HCT116 (cell line): ENCODE data around the gene TAF4. TPM values are rescaled to one million over a fixed set of nuclear protein-coding genes. Genes with fewer than 3 reads are reported as not detected.

Experiments
- ATAC-seq: fragments of 200-7000 bp; cut with Tn5 transposase; 2 replicates; pipeline ENCODE4 v1.9.1; 2020; ENCODE audit warnings: mild to moderate bottlenecking, moderate library complexity
- BruUV-seq: library from RNA; stranded (reverse); fragments of 400-500 nt; replicated peaks from 2 replicates; lab custom pipeline; 2021; lab: Mats Ljungman, UMichigan
- CTCF ChIA-PET: fragments of 300-600 bp; sonication (Branson Sonifier 250); formaldehyde crosslinking; loops from one replicate; lab custom pipeline; 2021; ENCODE audit warnings: antibody characterized with exemption; lab: Charles Lee
- POLR2A ChIA-PET: fragments of 300-600, 350-600 bp; sonication (Branson Sonifier 250); formaldehyde crosslinking; loops from one replicate; lab custom pipeline; 2021; ENCODE audit warnings: antibody characterized with exemption; lab: Charles Lee
- RAD21 ChIA-PET, 2 experiments: fragments of 300-600 bp; sonication (Branson Sonifier 250); formaldehyde crosslinking; loops; one replicate each; lab custom pipeline; 2023; ENCODE audit warnings: low total read pairs in 2 of 2; ENCODE audit not compliant: uncharacterized antibody in 2 of 2, unreplicated experiment in 2 of 2, low non-redundant PET in 1 of 2; lab: Charles Lee
- DNase-seq: peaks from one replicate; pipeline ENCODE4 v3.0.0-alpha.2; 2010; ENCODE audit warnings: low read depth, low spot score
- H2AFZ ChIP-seq: fragments of 200-600 bp; shearing (Covaris generic), sonication (generic); 2 replicates; pipeline ENCODE4 v1.6.1; 2017; ENCODE audit warnings: low read depth, mixed run types, mixed read lengths, antibody characterized with exemption, low read length; ENCODE audit not compliant: poor library complexity, severe bottlenecking
- H3K27ac ChIP-seq: 2 replicates; pipeline ENCODE4 v1.5.1; 2012; ENCODE audit warnings: low read depth, low read length
- H3K27me3 ChIP-seq: fragments of 200-600 bp; sonication (generic); 2 replicates; pipeline ENCODE4 v1.6.1; 2016; ENCODE audit warnings: mixed run types, low read length, mixed read lengths; ENCODE audit not compliant: insufficient read depth
- H3K36me3 ChIP-seq, 2 experiments: fragments of 200-500 bp in 1 of 2; fragments of 200-600 bp in 1 of 2; sonication (Bioruptor generic) in 1 of 2; sonication (generic) in 1 of 2; 2 replicates each; pipeline versions ENCODE4 v1.5.1 to v1.6.1; 2014 to 2016; ENCODE audit warnings: low read length in 2 of 2, inconsistent platforms in 1 of 2, mixed read lengths in 1 of 2, mixed run types in 1 of 2; ENCODE audit not compliant: insufficient read depth in 2 of 2, control insufficient read depth in 1 of 2
- H3K4me1 ChIP-seq, 2 experiments: fragments of 200-600 bp in 1 of 2; sonication (generic) in 1 of 2; 2 replicates each; pipeline versions ENCODE4 v1.5.1 to v1.6.1; 2012 to 2017; ENCODE audit warnings: low read length in 2 of 2, inconsistent platforms in 1 of 2, mild to moderate bottlenecking in 1 of 2, mixed read lengths in 1 of 2, mixed run types in 1 of 2, moderate library complexity in 1 of 2; ENCODE audit not compliant: insufficient read depth in 2 of 2, control insufficient read depth in 1 of 2
- H3K4me2 ChIP-seq: fragments of 200-600 bp; sonication (generic); 2 replicates; pipeline ENCODE4 v1.6.1; 2017; ENCODE audit warnings: mixed run types, low read length, mixed read lengths
- H3K4me3 ChIP-seq, 2 experiments: fragments of 200-600 bp in 1 of 2; sonication (generic) in 1 of 2; replicated peaks in 1 of 2; 2 replicates each; pipeline ENCODE4 v1.5.1; 2011 to 2016; ENCODE audit warnings: low read length in 2 of 2, control low read depth in 1 of 2, low read depth in 1 of 2, mild to moderate bottlenecking in 1 of 2, mixed read lengths in 1 of 2, mixed run types in 1 of 2
- H3K79me2 ChIP-seq: fragments of 200-600 bp; sonication (generic); 2 replicates; pipeline ENCODE4 v1.6.1; 2017; ENCODE audit warnings: mild to moderate bottlenecking, mixed run types, low read length, moderate library complexity, mixed read lengths; ENCODE audit not compliant: insufficient read depth
- H3K9ac ChIP-seq: fragments of 200-600 bp; sonication (generic); 2 replicates; pipeline ENCODE4 v1.6.1; 2016; ENCODE audit warnings: low read length, mixed read lengths
- H3K9me2 ChIP-seq: fragments of 200-600 bp; sonication (generic), shearing (Covaris generic); 2 replicates; pipeline ENCODE4 v1.6.1; 2017; ENCODE audit warnings: mixed run types, mild to moderate bottlenecking, moderate library complexity; ENCODE audit not compliant: insufficient read depth
- H3K9me3 ChIP-seq, 2 experiments: fragments of 200-500 bp in 1 of 2; fragments of 200-600 bp in 1 of 2; sonication (Bioruptor generic) in 1 of 2; sonication (generic) in 1 of 2; 2 replicates each; pipeline ENCODE4 v1.6.1; 2014 to 2017; ENCODE audit warnings: low read length in 2 of 2, mixed read lengths in 2 of 2, inconsistent platforms in 1 of 2, low read depth in 1 of 2, mild to moderate bottlenecking in 1 of 2, mixed run types in 1 of 2, moderate library complexity in 1 of 2; ENCODE audit not compliant: control insufficient read depth in 1 of 2, insufficient read depth in 1 of 2
- H4K20me1 ChIP-seq: fragments of 200-600 bp; sonication (generic), shearing (Covaris generic); 2 replicates; pipeline ENCODE4 v1.6.1; 2017; ENCODE audit warnings: mixed run types, mild to moderate bottlenecking, moderate library complexity; ENCODE audit not compliant: insufficient read depth
- EGR1 ChIP-seq: IDR thresholded peaks from 2 replicates; pipeline ENCODE4 v1.6.1; 2012; ENCODE audit warnings: low read depth
- EZH2phosphoT487 ChIP-seq: fragments of 200-600 bp; IDR thresholded peaks from 2 replicates; pipeline ENCODE4 v1.6.1; 2018; ENCODE audit warnings: antibody characterized with exemption, borderline replicate concordance
- POLR2A ChIP-seq: IDR thresholded peaks from 2 replicates; pipeline ENCODE4 v1.7.0; 2011; ENCODE audit warnings: borderline replicate concordance; ENCODE audit not compliant: insufficient read depth, insufficient read length; ENCODE audit errors: extremely low read depth
- REST ChIP-seq: IDR thresholded peaks from 2 replicates; pipeline ENCODE4 v1.6.1; 2012; ENCODE audit warnings: low read depth
- ZBTB33 ChIP-seq: IDR thresholded peaks from 2 replicates; pipeline ENCODE4 v1.6.1; 2011; ENCODE audit warnings: mild to moderate bottlenecking, low read length, moderate library complexity; ENCODE audit not compliant: insufficient replicate concordance; ENCODE audit errors: extremely low read depth
- intact Hi-C: fragments of 100-400 bp; cut with micrococcal nuclease; formaldehyde crosslinking; loops from 2 replicates; pipeline ENCODE4 v1.10.0; 2022
- total RNA-seq: library from RNA; stranded (reverse); gene quantifications from one replicate; pipeline ENCODE4 v1.2.1, GENCODE V29; 2021; ENCODE audit not compliant: unreplicated experiment

TAF4 gene
- total RNA-seq, 1 experiment from 2014 or later: 26.8 TPM

- TF ChIP-seq EGR1 (no peak), POLR2A (no peak), REST (no peak), ZBTB33 (no peak), EZH2phosphoT487 (no peak)
- ChIA-PET CTCF (no interaction called here), POLR2A (no interaction called here), RAD21 (no interaction called here)
- DNase-seq (no peak), ATAC-seq (no peak)
- no peak overlapping the region for H3K27ac ChIP-seq
- intact Hi-C loops: no loop called here
- H3K9me2 ChIP-seq: no peaks in the 10 kb centered on the region
- no peak overlapping the region for H2AFZ ChIP-seq
- H3K9me3 ChIP-seq: no peaks in the 10 kb centered on the region
- H3K4me1 ChIP-seq: no peaks in the 10 kb centered on the region
- no peaks in the 10 kb centered on the region for H4K20me1 ChIP-seq
- H3K4me2 ChIP-seq: no peak overlapping the region
- H3K9ac ChIP-seq: no peak overlapping the region
- no peak overlapping the region for H3K4me3 ChIP-seq
- peaks cover 3% of the 10 kb centered on the region for H3K79me2 ChIP-seq
- peaks cover 0 to 4% of the 10 kb centered on the region in 2 experiments; a peak in 2 of 4 replicates for H3K36me3 ChIP-seq
- no peaks in the 10 kb centered on the region for H3K27me3 ChIP-seq
- no TSS peak for BruUV-seq
Measured at GRCh38 chr20:61982951-61983315, 82.7 kb downstream of the TAF4 start.
